GM12878 (cell line): ENCODE data around the gene HOXD9. TPM values are rescaled to one million over a fixed set of nuclear protein-coding genes. Genes with fewer than 3 reads are reported as not detected.

Source experiments
- ATAC-seq: fragments of 200-7000 bp; cut with Tn5 transposase; 3 replicates; pipeline ENCODE4 v1.9.1; 2020; ENCODE audit warnings: mild to moderate bottlenecking, moderate library complexity
- BruUV-seq: library from RNA; stranded (reverse); fragments of 400-500 nt; replicated peaks from 2 replicates; lab custom pipeline; 2021; lab: Mats Ljungman, UMichigan
- CTCF ChIA-PET: fragments of 300-600 bp; sonication (Branson Sonifier 250); formaldehyde crosslinking; extraction: SDS; loops from one replicate; lab custom pipeline; 2021; ENCODE audit warnings: inconsistent platforms; lab: Yijun Ruan, JAX
- POLR2A ChIA-PET: fragments of 350-600 bp; formaldehyde crosslinking; extraction: SDS; loops from one replicate; lab custom pipeline; 2021; ENCODE audit warnings: inconsistent platforms; lab: Charles Lee
- RAD21 ChIA-PET: fragments of 300-600 bp; sonication (Branson Sonifier 250); formaldehyde crosslinking; loops from one replicate; lab custom pipeline; 2023; ENCODE audit warnings: antibody characterized with exemption; ENCODE audit not compliant: unreplicated experiment; lab: Charles Lee
- SMC1A ChIA-PET: fragments of 300-600 bp; sonication (Branson Sonifier 250); formaldehyde crosslinking; loops from one replicate; lab custom pipeline; 2023; ENCODE audit not compliant: unreplicated experiment, uncharacterized antibody; lab: Charles Lee
- DNase-seq: peaks from one replicate; pipeline ENCODE4 v3.0.0-alpha.2; 2011; ENCODE audit warnings: low read depth, low spot score
- FAIRE-seq: peaks from 3 replicates; lab custom pipeline; 2011; peaks lifted over from hg19 to GRCh38; lab: Jason Lieb, UNC
- H2AFZ ChIP-seq: 2 replicates; pipeline ENCODE4 v1.6.0; 2011; ENCODE audit warnings: low read depth, low read length, control low read depth; ENCODE audit not compliant: control insufficient read depth
- H3K27ac ChIP-seq: 2 replicates; pipeline ENCODE4 v1.5.1; 2011; ENCODE audit warnings: control low read depth; ENCODE audit not compliant: control insufficient read depth, insufficient read depth
- H3K27me3 ChIP-seq, 2 experiments: replicated peaks in 1 of 2; 2 replicates each; pipeline versions ENCODE4 v1.6.0 to v1.6.1; 2011; ENCODE audit warnings: low read length in 1 of 2; ENCODE audit not compliant: control insufficient read depth in 2 of 2, insufficient read depth in 2 of 2
- H3K36me3 ChIP-seq, 2 experiments: 2 replicates each; pipeline ENCODE4 v1.5.1; 2011; ENCODE audit warnings: low read length in 1 of 2; ENCODE audit not compliant: control insufficient read depth in 2 of 2, insufficient read depth in 2 of 2
- H3K4me1 ChIP-seq: 2 replicates; pipeline ENCODE4 v1.6.1; 2011; ENCODE audit warnings: mild to moderate bottlenecking, low read length, moderate library complexity, mixed read lengths; ENCODE audit not compliant: control insufficient read depth, insufficient read depth
- H3K4me2 ChIP-seq: 2 replicates; pipeline ENCODE4 v1.6.0; 2011; ENCODE audit warnings: control low read depth; ENCODE audit not compliant: control insufficient read depth, insufficient read depth
- H3K4me3 ChIP-seq: fragments of 200-600 bp; sonication (generic); 2 replicates; pipeline ENCODE4 v1.5.1; 2016
- H3K79me2 ChIP-seq: 2 replicates; pipeline ENCODE4 v1.6.0; 2011; ENCODE audit warnings: low read length; ENCODE audit not compliant: control insufficient read depth, insufficient read depth
- H3K9ac ChIP-seq: 2 replicates; pipeline ENCODE4 v1.8.0; 2011; ENCODE audit warnings: low read length, control low read depth, mixed read lengths; ENCODE audit not compliant: control insufficient read depth, insufficient read depth
- H3K9me3 ChIP-seq: replicated peaks from 3 replicates; pipeline ENCODE4 v1.5.1; 2011; ENCODE audit warnings: mild to moderate bottlenecking, low read length; ENCODE audit not compliant: control insufficient read depth, insufficient read depth
- H4K20me1 ChIP-seq: 2 replicates; pipeline ENCODE4 v1.6.0; 2011; ENCODE audit not compliant: control insufficient read depth, insufficient read depth
- PAX5 ChIP-seq: IDR thresholded peaks from 2 replicates; pipeline ENCODE4 v1.6.1; 2011; ENCODE audit warnings: low read depth, low read length, borderline replicate concordance
- PAX8 ChIP-seq: fragments of 450-650 bp; IDR thresholded peaks from 2 replicates; pipeline ENCODE4 v1.6.1; 2017; ENCODE audit warnings: mild to moderate bottlenecking, moderate library complexity
- STAT1 ChIP-seq: fragments of 450-650 bp; conservative IDR thresholded peaks from 2 replicates; pipeline ENCODE4 v1.6.1; 2014; ENCODE audit warnings: antibody characterized with exemption, mild to moderate bottlenecking
- STAT3 ChIP-seq: IDR thresholded peaks from 2 replicates; pipeline ENCODE4 v1.6.1; 2011; ENCODE audit warnings: low read depth, low read length, improper control_type of control experiment
- SUZ12 ChIP-seq: fragments of 200-600 bp; sonication (generic); IDR thresholded peaks from one replicate; pipeline ENCODE4 v1.6.1; 2018; ENCODE audit warnings: antibody characterized with exemption, mild to moderate bottlenecking; ENCODE audit not compliant: unreplicated experiment
- ZNF384 ChIP-seq: IDR thresholded peaks from 2 replicates; pipeline ENCODE4 v1.6.1; 2012; ENCODE audit warnings: low read depth, mild to moderate bottlenecking, low read length, improper control_type of control experiment, borderline replicate concordance
- WGBS: methylation state at CpG from one replicate; pipeline ENCODE4 v1.1.6; 2016; ENCODE audit warnings: low lambda C conversion rate; ENCODE audit not compliant: insufficient replicate concordance, insufficient coverage; ENCODE audit errors: missing lambda C conversion rate; 5-methylcytosine and 5-hydroxymethylcytosine counted together
- in situ Hi-C: fragments of 300-500 bp; cut with MboI; formaldehyde crosslinking; loops from 9 replicates; pipeline ENCODE4 v1.14.3; 2018; ENCODE audit warnings: mixed read lengths
- intact Hi-C: fragments of 100-400 bp; cut with micrococcal nuclease; formaldehyde crosslinking; loops from one replicate; pipeline ENCODE4 v1.14.2; 2022; ENCODE audit not compliant: unreplicated experiment
- polyA plus RNA-seq, 11 experiments: library from polyadenylated mRNA; depleted of rRNA in 4 of 11; unstranded in 6 of 11; stranded (reverse) in 5 of 11; fragments of >200 nt; fragmentation: Nextera tagmentation in 4 of 11; fragmentation: Illumina TruSeq in 1 of 11; extraction: Ambion mirVana in 4 of 11; extraction: Trizol in 1 of 11; gene quantifications; 1 replicate in 1 of 11; 2 replicates in 10 of 11; pipeline versions ENCODE4 v1.2.1 to v1.2.3, GENCODE V29; 2011 to 2016; ENCODE audit warnings: inconsistent platforms in 2 of 11, missing spikeins in 2 of 11, low read depth in 1 of 11
- total RNA-seq, 4 experiments: library from RNA; depleted of rRNA in 3 of 4; stranded (reverse); fragments of >200 nt in 3 of 4; fragmentation: Illumina TruSeq in 1 of 4; extraction: Trizol in 1 of 4; gene quantifications; 2 replicates each; pipeline versions ENCODE4 v1.2.1 to v1.2.3, GENCODE V29; 2013 to 2021

HOXD9 gene
- total and polyA plus RNA-seq, 10 of the 15 experiments (the other 5 are each of a cell fraction or from before 2014, with no cell fraction given): not detected

DNA sequence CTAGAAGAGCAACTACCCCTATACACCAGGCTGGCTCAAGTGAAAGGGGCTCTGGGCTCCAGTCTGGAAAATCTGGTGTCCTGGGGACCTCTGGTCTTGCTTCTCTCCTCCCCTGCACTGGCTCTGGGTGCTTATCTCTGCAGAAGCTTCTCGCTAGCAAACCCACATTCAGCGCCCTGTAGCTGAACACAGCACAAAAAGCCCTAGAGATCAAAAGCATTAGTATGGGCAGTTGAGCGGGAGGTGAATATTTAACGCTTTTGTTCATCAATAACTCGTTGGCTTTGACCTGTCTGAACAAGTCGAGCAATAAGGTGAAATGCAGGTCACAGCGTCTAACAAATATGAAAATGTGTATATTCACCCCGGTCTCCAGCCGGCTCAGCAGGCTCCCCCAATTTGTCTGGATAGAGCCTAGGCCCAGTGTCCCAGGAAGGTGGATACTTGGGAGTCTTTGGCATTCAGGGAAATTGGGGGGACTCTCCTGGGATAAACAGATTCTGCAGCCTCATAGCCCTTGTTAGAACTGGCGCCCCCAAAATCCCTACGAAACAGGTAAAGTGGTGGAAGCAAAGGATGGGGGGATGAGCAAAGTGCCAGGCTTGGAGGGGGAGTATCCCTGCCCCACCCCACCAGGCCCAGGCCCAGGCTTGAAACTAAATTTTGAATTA is 26.4 kb downstream of the HOXD9 start:
- RAD21 ChIA-PET: no interaction called here
- WGBS: 39% methylated on average over 11 of the region's 11 CpGs
- Histone ChIP-seq H3K9ac (no peak overlapping the region), H3K27me3 (peaks cover 10 to 33% of the 10 kb centered on the region in 2 experiments), H4K20me1 (no peaks in the 10 kb centered on the region), H3K9me3 (no peaks in the 10 kb centered on the region), H3K79me2 (no peaks in the 10 kb centered on the region), H3K36me3 (no peaks in the 10 kb centered on the region), H3K4me3 (no peak overlapping the region), H3K27ac (no peak overlapping the region), H3K4me1 (no peaks in the 10 kb centered on the region), H3K4me2 (no peak overlapping the region), H2AFZ (no peak overlapping the region)
- FAIRE-seq: no peak
- no TSS peak for BruUV-seq
- intact Hi-C loops: no loop called here
- ATAC-seq: no peak
- POLR2A ChIA-PET: no interaction called here
- CTCF ChIA-PET: no interaction called here
- SMC1A ChIA-PET: no interaction called here
- no peak for DNase-seq
- in situ Hi-C loops: loop anchor here (25.0 kb wide), 1 partner anchor 1188 kb away; no protein-coding TSS in a partner anchor
- TF ChIP-seq STAT1: no peak
- no peak for TF ChIP-seq PAX8
- TF ChIP-seq STAT3: no peak
- no peak for TF ChIP-seq ZNF384

DNA sequence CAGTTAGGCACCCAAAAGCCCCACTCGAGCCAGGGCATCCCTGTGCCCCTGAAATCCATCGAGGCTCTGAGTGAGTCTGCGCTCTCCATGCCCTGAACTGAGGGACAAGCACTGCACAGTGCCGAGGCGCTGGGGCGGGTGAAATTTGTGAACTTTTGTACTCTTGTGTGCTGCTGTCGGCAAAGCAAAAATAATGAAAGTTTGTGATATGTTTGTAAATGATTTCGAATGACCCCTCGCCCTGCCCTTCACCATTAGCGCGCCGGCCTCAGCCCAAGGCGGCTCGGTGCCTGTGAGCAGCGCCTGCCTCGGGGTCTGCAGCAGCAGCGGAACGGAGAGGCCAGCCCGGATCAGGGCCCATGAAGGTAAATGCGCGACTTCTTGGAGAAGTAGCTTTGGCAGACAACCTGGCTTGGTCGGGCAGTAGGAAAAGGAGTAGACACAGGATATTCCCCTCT is 27.0 kb downstream of the HOXD9 start:
- Histone ChIP-seq H3K27ac (no peak overlapping the region), H3K4me2 (no peak overlapping the region), H3K9ac (no peak overlapping the region), H3K36me3 (no peaks in the 10 kb centered on the region), H3K9me3 (no peaks in the 10 kb centered on the region), H2AFZ (no peak overlapping the region), H3K27me3 (peaks cover 11 to 33% of the 10 kb centered on the region in 2 experiments), H4K20me1 (no peaks in the 10 kb centered on the region), H3K4me3 (no peak overlapping the region), H3K4me1 (no peaks in the 10 kb centered on the region), H3K79me2 (no peaks in the 10 kb centered on the region)
- in situ Hi-C loops: loop anchor here (25.0 kb wide), 1 partner anchor 1188 kb away; no protein-coding TSS in a partner anchor
- ChIA-PET CTCF (no interaction called here), SMC1A (no interaction called here), RAD21 (no interaction called here), POLR2A (no interaction called here)
- 32% methylated on average over 22 of the region's 22 CpGs for WGBS
- intact Hi-C loops: no loop called here
- ATAC-seq: no peak
- no TSS peak for BruUV-seq
- TF ChIP-seq PAX5 (no peak), SUZ12 (peak; percentile 13)
- no peak for DNase-seq
- FAIRE-seq: no peak
